ENCODE data around the gene GNPTAB. TPM values are rescaled to one million over a fixed set of nuclear protein-coding genes. Genes with fewer than 3 reads are reported as not detected.

The GNPTAB gene
- total RNA-seq (2021): 22.0 and 26.5 TPM in 2 replicates
- Bru-seq, nascent RNA: percentile 64 among the genes with signal in this experiment
- BruChase-seq, experiment 1, labeled RNA remaining after a 2-hour chase: percentile 65 among the genes with signal in this experiment
- percentile 74 among the genes with signal in this experiment for BruChase-seq, experiment 2, labeled RNA remaining after a 6-hour chase
- long read RNA-seq, full-length matches to known transcripts: 5 of 22 reads
- long read RNA-seq, partial matches to known transcripts: 2 of 22 reads
- long read RNA-seq, other reads (novel, unspliced or antisense): 15 of 22 reads

- BruUV-seq (replicated peaks): no TSS peak
- H3F3A ChIP-seq (ENCODE audit: insufficient read depth, low read depth): no peaks in the 10 kb centered on the region
- no peaks in the 10 kb centered on the region for H3K9me2 ChIP-seq (ENCODE audit: insufficient read depth)
These were observed at the start of gene GNPTAB for GRCh38 chr12:101830367-101831325. GNPTAB (minus strand) TSS chr12:101830959; CDS start chr12:101830675, 284 bp downstream.

GRCh38 chr12:101878243-101878821, 47.6 kb upstream of the GNPTAB start:
- BruUV-seq (replicated peaks): no TSS peak
- Histone ChIP-seq H3F3A (ENCODE audit: insufficient read depth, low read depth) (no peaks in the 10 kb centered on the region), H3K27me3 (ENCODE audit: insufficient read depth, low read depth) (no peaks in the 10 kb centered on the region), H3K9me2 (ENCODE audit: insufficient read depth) (no peaks in the 10 kb centered on the region), H3K4me3 (peak overlapping the region; percentile 79; the same call in 1 of the 2 replicates), H3K79me2 (ENCODE audit: low read depth) (no peaks in the 10 kb centered on the region), H3K36me3 (ENCODE audit: low read depth) (no peaks in the 10 kb centered on the region), H3K4me1 (replicated peaks; ENCODE audit: insufficient read depth) (peaks cover 6% of the 10 kb centered on the region; the same call in 1 of the 2 replicates), H2AFZ (peak overlapping the region; percentile 94), H3K27ac (no peak overlapping the region), H4K20me1 (ENCODE audit: insufficient read depth) (no peaks in the 10 kb centered on the region), H3K4me2 (peak overlapping the region; percentile 76), H3K9me3 (ENCODE audit: insufficient read depth, low read depth) (no peaks in the 10 kb centered on the region)
- no peak for TF ChIP-seq EZH2 (IDR thresholded peaks at IDR 0.05; ENCODE audit: low read depth)
- TF ChIP-seq, protein P1, sequence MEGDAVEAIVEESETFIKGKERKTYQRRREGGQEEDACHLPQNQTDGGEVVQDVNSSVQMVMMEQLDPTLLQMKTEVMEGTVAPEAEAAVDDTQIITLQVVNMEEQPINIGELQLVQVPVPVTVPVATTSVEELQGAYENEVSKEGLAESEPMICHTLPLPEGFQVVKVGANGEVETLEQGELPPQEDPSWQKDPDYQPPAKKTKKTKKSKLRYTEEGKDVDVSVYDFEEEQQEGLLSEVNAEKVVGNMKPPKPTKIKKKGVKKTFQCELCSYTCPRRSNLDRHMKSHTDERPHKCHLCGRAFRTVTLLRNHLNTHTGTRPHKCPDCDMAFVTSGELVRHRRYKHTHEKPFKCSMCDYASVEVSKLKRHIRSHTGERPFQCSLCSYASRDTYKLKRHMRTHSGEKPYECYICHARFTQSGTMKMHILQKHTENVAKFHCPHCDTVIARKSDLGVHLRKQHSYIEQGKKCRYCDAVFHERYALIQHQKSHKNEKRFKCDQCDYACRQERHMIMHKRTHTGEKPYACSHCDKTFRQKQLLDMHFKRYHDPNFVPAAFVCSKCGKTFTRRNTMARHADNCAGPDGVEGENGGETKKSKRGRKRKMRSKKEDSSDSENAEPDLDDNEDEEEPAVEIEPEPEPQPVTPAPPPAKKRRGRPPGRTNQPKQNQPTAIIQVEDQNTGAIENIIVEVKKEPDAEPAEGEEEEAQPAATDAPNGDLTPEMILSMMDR (conservative IDR thresholded peaks at IDR 0.05): no peak
- POLR2A ChIA-PET (ENCODE audit: unreplicated experiment): no interaction called here
- DNase-seq: no peak
- intact Hi-C loops (cut with micrococcal nuclease; ENCODE audit: unreplicated experiment): loop anchor here (5.0 kb wide), 2 partner anchors 46 to 59 kb away; partner anchors contain the start of gene GNPTAB
- CTCF ChIA-PET: no interaction called here

More at GRCh38 chr12:101830367-101831325, at the start of gene GNPTAB:
- Histone ChIP-seq H3K9me3 (ENCODE audit: insufficient read depth, low read depth) (no peaks in the 10 kb centered on the region), H3K27ac (no peak within 1 kb of the TSS), H4K20me1 (ENCODE audit: insufficient read depth) (no peaks in the 10 kb centered on the region), H3K4me2 (peak within 1 kb of the TSS; percentile 78), H2AFZ (peak within 1 kb of the TSS; percentile 85), H3K4me1 (replicated peaks; ENCODE audit: insufficient read depth) (peaks cover 8% of the 10 kb centered on the region; the same call in 1 of the 2 replicates), H3K27me3 (ENCODE audit: insufficient read depth, low read depth) (no peaks in the 10 kb centered on the region), H3K36me3 (ENCODE audit: low read depth) (no peaks in the 10 kb centered on the region), H3K4me3 (peak within 1 kb of the TSS; percentile 90), H3K79me2 (ENCODE audit: low read depth) (peaks cover 9% of the 10 kb centered on the region)
- DNase-seq: peak; percentile 73 to 95
- ChIA-PET CTCF (interaction anchor here (0.5 to 0.7 kb wide), 4 partner anchors 9 to 1919 kb away, joined by 3 to 11 read pairs (median 4); no protein-coding TSS in a partner anchor), POLR2A (ENCODE audit: unreplicated experiment) (no interaction called here)
- no peak for TF ChIP-seq EZH2 (IDR thresholded peaks at IDR 0.05; ENCODE audit: low read depth)
- TF ChIP-seq, protein P1 (conservative IDR thresholded peaks at IDR 0.05): peak; percentile 70
- intact Hi-C loops (cut with micrococcal nuclease; ENCODE audit: unreplicated experiment): loop anchor here (1.0 to 5.0 kb wide), 2 partner anchors 47 to 57 kb away; partner anchors contain the start of gene DRAM1

DNA sequence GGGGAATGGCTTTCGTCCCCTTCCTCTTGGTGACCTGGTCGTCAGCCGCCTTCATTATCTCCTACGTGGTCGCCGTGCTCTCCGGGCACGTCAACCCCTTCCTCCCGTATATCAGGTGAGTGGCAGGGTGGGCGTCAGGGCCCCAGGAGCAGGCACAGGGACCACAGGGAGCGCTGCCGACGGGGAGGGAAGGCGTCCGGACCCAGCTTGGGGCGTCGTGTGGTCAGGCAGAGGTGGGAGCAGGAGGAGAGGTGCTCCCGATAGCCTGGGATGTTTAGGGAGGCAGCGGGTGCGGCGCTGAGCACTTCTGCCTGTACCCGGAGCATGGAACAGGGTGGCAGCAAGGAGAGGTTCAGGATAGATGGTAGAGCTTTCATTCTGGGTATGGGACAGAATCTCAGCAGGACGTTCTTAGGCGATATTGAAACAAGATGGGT, 47.1 kb upstream of the GNPTAB start:
- POLR2A ChIA-PET (ENCODE audit: unreplicated experiment): no interaction called here
- Histone ChIP-seq H3K27ac (peak overlapping the region; percentile 72; the same call in 1 of the 2 replicates), H3K36me3 (ENCODE audit: low read depth) (no peaks in the 10 kb centered on the region), H3K4me2 (peak overlapping the region; percentile 76), H2AFZ (peak overlapping the region; percentile 94), H3K9me2 (ENCODE audit: insufficient read depth) (no peaks in the 10 kb centered on the region), H3K9me3 (ENCODE audit: insufficient read depth, low read depth) (no peaks in the 10 kb centered on the region), H3F3A (ENCODE audit: insufficient read depth, low read depth) (no peaks in the 10 kb centered on the region), H3K4me1 (replicated peaks; ENCODE audit: insufficient read depth) (peaks cover 6% of the 10 kb centered on the region; the same call in 1 of the 2 replicates), H3K27me3 (ENCODE audit: insufficient read depth, low read depth) (no peaks in the 10 kb centered on the region), H3K79me2 (ENCODE audit: low read depth) (no peaks in the 10 kb centered on the region), H4K20me1 (ENCODE audit: insufficient read depth) (no peaks in the 10 kb centered on the region), H3K4me3 (peak overlapping the region; percentile 79)
- no TSS peak for BruUV-seq (replicated peaks)
- DNase-seq: no peak
- CTCF ChIA-PET: no interaction called here
- TF ChIP-seq, protein P1 (conservative IDR thresholded peaks at IDR 0.05): no peak
- no peak for TF ChIP-seq EZH2 (IDR thresholded peaks at IDR 0.05; ENCODE audit: low read depth)
- intact Hi-C loops (cut with micrococcal nuclease; ENCODE audit: unreplicated experiment): loop anchor here (2.0 to 5.0 kb wide), 3 partner anchors 17 to 59 kb away; partner anchors contain the start of gene GNPTAB

All from PC-9 (cell line).